CD4-positive, alpha-beta T cell (primary cell): Measurements from ENCODE around the gene PPARD. TPM values are rescaled to one million over a fixed set of nuclear protein-coding genes. Genes with fewer than 3 reads are reported as not detected.

ENCODE experiments used
- ATAC-seq: fragments of 200-7000 bp; cut with Tn5 transposase; one replicate; pipeline ENCODE4 v1.10.0; 2022; ENCODE audit warnings: mild to moderate bottlenecking; ENCODE audit not compliant: poor library complexity
- CTCF ChIA-PET: fragments of 350-600 bp; sonication (Branson Sonifier 250); formaldehyde crosslinking; loops from one replicate; lab custom pipeline; 2021; ENCODE audit warnings: antibody characterized with exemption, inconsistent platforms; lab: Charles Lee
- POLR2A ChIA-PET: fragments of 350-600 bp; sonication (Branson Sonifier 250); formaldehyde crosslinking; loops from one replicate; lab custom pipeline; 2021; ENCODE audit warnings: antibody characterized with exemption, inconsistent platforms; lab: Charles Lee
- DNase-seq, 14 experiments: peaks; one replicate each; pipeline ENCODE4 v3.0.0-alpha.2; 2013 to 2020; ENCODE audit warnings: mixed read lengths in 2 of 14
- H3K27ac ChIP-seq, 2 donors: one replicate each; pipeline versions ENCODE4 v1.5.1 to v1.7.0; 2013; ENCODE audit warnings: low read length in 2 of 2, low read depth in 1 of 2, mild to moderate bottlenecking in 1 of 2
- H3K27me3 ChIP-seq, 2 experiments: 1 replicate in 1 of 2; 2 replicates in 1 of 2; pipeline versions ENCODE4 v1.6.1 to v1.7.0; 2013; ENCODE audit warnings: low read length in 2 of 2, control low read depth in 1 of 2, mild to moderate bottlenecking in 1 of 2, moderate library complexity in 1 of 2; ENCODE audit not compliant: insufficient read depth in 2 of 2, control insufficient read depth in 1 of 2
- H3K36me3 ChIP-seq: one replicate; pipeline ENCODE4 v1.6.1; 2013; ENCODE audit warnings: low read length, control low read depth; ENCODE audit not compliant: insufficient read depth
- H3K4me1 ChIP-seq: one replicate; pipeline ENCODE4 v1.6.1; 2013; ENCODE audit warnings: low read length, control low read depth; ENCODE audit not compliant: insufficient read depth
- H3K4me3 ChIP-seq: one replicate; pipeline ENCODE4 v1.5.1; 2013; ENCODE audit warnings: mild to moderate bottlenecking, low read length, moderate library complexity
- H3K9me3 ChIP-seq, 2 experiments: 1 replicate in 1 of 2; 2 replicates in 1 of 2; pipeline versions ENCODE4 v1.6.1 to v1.7.0; 2013; ENCODE audit warnings: low read length in 2 of 2, mild to moderate bottlenecking in 2 of 2, control low read depth in 1 of 2, moderate library complexity in 1 of 2; ENCODE audit not compliant: control insufficient read depth in 1 of 2, insufficient read depth in 1 of 2
- H3K27ac Mint-ChIP-seq: one replicate; pipeline ENCODE4 v1.8.0; 2020; ENCODE audit warnings: mixed read lengths
- H3K27me3 Mint-ChIP-seq: one replicate; pipeline ENCODE4 v1.8.0; 2021; ENCODE audit warnings: mixed read lengths
- H3K36me3 Mint-ChIP-seq: one replicate; pipeline ENCODE4 v1.8.0; 2021; ENCODE audit warnings: low read depth, mixed read lengths
- H3K4me1 Mint-ChIP-seq: one replicate; pipeline ENCODE4 v1.8.0; 2021; ENCODE audit warnings: low read depth, mixed read lengths
- H3K4me3 Mint-ChIP-seq: one replicate; pipeline ENCODE4 v1.8.0; 2020; ENCODE audit warnings: mild to moderate bottlenecking, mixed read lengths
- H3K9me3 Mint-ChIP-seq: one replicate; pipeline ENCODE4 v1.8.0; 2020; ENCODE audit warnings: mixed read lengths
- CTCF ChIP-seq: fragments of 200-600 bp; IDR thresholded peaks from one replicate; pipeline ENCODE4 v1.8.0; 2022; ENCODE audit warnings: antibody characterized with exemption, mild to moderate bottlenecking
- intact Hi-C, 2 experiments: fragments of 100-400 bp; cut with DNase I in 1 of 2; cut with micrococcal nuclease in 1 of 2; formaldehyde crosslinking; loops; one replicate each; pipeline versions ENCODE4 v1.15.1 to v1.9.0; 2023 to 2025; cut with DNase I, micrococcal nuclease
- total RNA-seq, 174 experiments: library from RNA in 2 of 174; stranded (reverse) in 2 of 174; gene quantifications; one replicate each; pipeline ENCODE4 v1.2.3 and lab custom pipeline; 2021 to 2026

Gene PPARD
- total RNA-seq, 2 experiments from 2014 or later: 34.1 to 37.0 TPM

- H3K4me3 ChIP-seq: no peak overlapping the region
- H3K27ac ChIP-seq: no peak overlapping the region
- Mint-ChIP-seq H3K9me3 (no peaks in the 10 kb centered on the region), H3K27me3 (no peaks in the 10 kb centered on the region), H3K36me3 (peaks cover 12% of the 10 kb centered on the region), H3K4me3 (no peak overlapping the region), H3K27ac (peak overlapping the region; percentile 40), H3K4me1 (peaks cover 11% of the 10 kb centered on the region)
- TF ChIP-seq CTCF: no peak
- H3K27me3 ChIP-seq: no peaks in the 10 kb centered on the region
- no peak for DNase-seq
- H3K9me3 ChIP-seq: no peaks in the 10 kb centered on the region
- ATAC-seq: no peak
- intact Hi-C loops: no loop called here
- ChIA-PET CTCF (no interaction called here), POLR2A (no interaction called here)
- peaks cover 14% of the 10 kb centered on the region for H3K4me1 ChIP-seq
- no peaks in the 10 kb centered on the region for H3K36me3 ChIP-seq
These were observed 60.5 kb downstream of the PPARD start for GRCh38 chr6:35402856-35403191.

- no peak overlapping the region for H3K4me3 Mint-ChIP-seq
These were observed 61.4 kb downstream of the PPARD start for GRCh38 chr6:35403544-35404442.

GRCh38 chr6:35406711-35407485, 64.5 kb downstream of the PPARD start:
- H3K4me1 Mint-ChIP-seq: peaks cover 28% of the 10 kb centered on the region
- H3K9me3 Mint-ChIP-seq: no peaks in the 10 kb centered on the region
- Histone ChIP-seq H3K9me3 (no peaks in the 10 kb centered on the region), H3K4me3 (no peak overlapping the region), H3K27ac (no peak overlapping the region), H3K36me3 (peaks cover 12% of the 10 kb centered on the region), H3K4me1 (peaks cover 14% of the 10 kb centered on the region), H3K27me3 (no peaks in the 10 kb centered on the region)
- CTCF ChIA-PET: no interaction called here
- no peak for TF ChIP-seq CTCF
- DNase-seq (no peak), ATAC-seq (no peak)
- POLR2A ChIA-PET: interaction anchor here (1.2 kb wide), 1 partner anchor 13 kb away, joined by 4 read pairs; no protein-coding TSS in a partner anchor
- no peak overlapping the region for H3K4me3 Mint-ChIP-seq
- intact Hi-C loops: no loop called here
- no peak overlapping the region for H3K27ac Mint-ChIP-seq
- H3K27me3 Mint-ChIP-seq: no peaks in the 10 kb centered on the region
- H3K36me3 Mint-ChIP-seq: peaks cover 21% of the 10 kb centered on the region

More at GRCh38 chr6:35403544-35404442, 61.4 kb downstream of the PPARD start:
- Histone ChIP-seq H3K4me1 (peaks cover 14% of the 10 kb centered on the region), H3K27ac (no peak overlapping the region), H3K4me3 (no peak overlapping the region), H3K36me3 (no peaks in the 10 kb centered on the region), H3K27me3 (no peaks in the 10 kb centered on the region), H3K9me3 (no peaks in the 10 kb centered on the region)
- Mint-ChIP-seq H3K27ac (peak overlapping the region; percentile 40), H3K4me1 (peaks cover 5% of the 10 kb centered on the region), H3K36me3 (peaks cover 5% of the 10 kb centered on the region), H3K9me3 (no peaks in the 10 kb centered on the region), H3K27me3 (no peaks in the 10 kb centered on the region)
- intact Hi-C loops: no loop called here
- no peak for TF ChIP-seq CTCF
- ChIA-PET POLR2A (no interaction called here), CTCF (no interaction called here)
- no peak for ATAC-seq
- DNase-seq: no peak
